GM13976 (cell line): ENCODE data around the gene FOXO4.

Source experiments
- DNase-seq: peaks from one replicate; pipeline ENCODE4 v3.0.0; 2012; ENCODE audit warnings: low spot score
- in situ Hi-C: fragments of 300-500 bp; cut with MboI; formaldehyde crosslinking; loops from one replicate; pipeline ENCODE4 v1.12.0; 2022; ENCODE audit warnings: low sequenced_read_pairs, mixed read lengths, inconsistent platforms; ENCODE audit not compliant: unreplicated experiment
- TF ChIP-seq, protein P1 (sequence below): IDR thresholded peaks from 2 replicates; pipeline ENCODE4 v1.5.1; 2012; ENCODE audit warnings: borderline replicate concordance, mild to moderate bottlenecking; ENCODE audit not compliant: insufficient read depth; ENCODE audit errors: extremely low read depth, missing control alignments, control extremely low read depth

FOXO4 gene

DNA sequence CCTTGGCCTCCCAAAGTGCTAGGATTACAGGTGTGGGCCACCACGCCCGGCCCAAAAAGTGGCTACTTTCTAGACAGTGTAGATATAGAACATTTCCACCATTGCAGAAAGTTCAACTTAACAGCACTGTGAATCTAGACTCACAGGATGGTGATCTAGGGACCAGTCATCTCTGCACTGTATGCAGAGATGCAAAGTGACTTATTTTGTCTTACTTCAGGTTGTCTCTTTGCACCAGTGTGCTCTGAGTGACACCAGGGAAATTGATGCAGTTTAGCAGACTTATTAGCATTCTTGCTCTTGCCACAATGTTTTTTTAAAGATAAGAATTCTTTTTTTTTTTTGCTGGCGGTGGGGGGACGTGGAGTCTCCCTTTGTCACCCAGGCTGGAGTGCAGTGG lies 12.8 kb upstream of the FOXO4 start:
- in situ Hi-C loops: no loop called here
- TF ChIP-seq, protein P1, sequence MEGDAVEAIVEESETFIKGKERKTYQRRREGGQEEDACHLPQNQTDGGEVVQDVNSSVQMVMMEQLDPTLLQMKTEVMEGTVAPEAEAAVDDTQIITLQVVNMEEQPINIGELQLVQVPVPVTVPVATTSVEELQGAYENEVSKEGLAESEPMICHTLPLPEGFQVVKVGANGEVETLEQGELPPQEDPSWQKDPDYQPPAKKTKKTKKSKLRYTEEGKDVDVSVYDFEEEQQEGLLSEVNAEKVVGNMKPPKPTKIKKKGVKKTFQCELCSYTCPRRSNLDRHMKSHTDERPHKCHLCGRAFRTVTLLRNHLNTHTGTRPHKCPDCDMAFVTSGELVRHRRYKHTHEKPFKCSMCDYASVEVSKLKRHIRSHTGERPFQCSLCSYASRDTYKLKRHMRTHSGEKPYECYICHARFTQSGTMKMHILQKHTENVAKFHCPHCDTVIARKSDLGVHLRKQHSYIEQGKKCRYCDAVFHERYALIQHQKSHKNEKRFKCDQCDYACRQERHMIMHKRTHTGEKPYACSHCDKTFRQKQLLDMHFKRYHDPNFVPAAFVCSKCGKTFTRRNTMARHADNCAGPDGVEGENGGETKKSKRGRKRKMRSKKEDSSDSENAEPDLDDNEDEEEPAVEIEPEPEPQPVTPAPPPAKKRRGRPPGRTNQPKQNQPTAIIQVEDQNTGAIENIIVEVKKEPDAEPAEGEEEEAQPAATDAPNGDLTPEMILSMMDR: no peak
- DNase-seq: no peak

DNA sequence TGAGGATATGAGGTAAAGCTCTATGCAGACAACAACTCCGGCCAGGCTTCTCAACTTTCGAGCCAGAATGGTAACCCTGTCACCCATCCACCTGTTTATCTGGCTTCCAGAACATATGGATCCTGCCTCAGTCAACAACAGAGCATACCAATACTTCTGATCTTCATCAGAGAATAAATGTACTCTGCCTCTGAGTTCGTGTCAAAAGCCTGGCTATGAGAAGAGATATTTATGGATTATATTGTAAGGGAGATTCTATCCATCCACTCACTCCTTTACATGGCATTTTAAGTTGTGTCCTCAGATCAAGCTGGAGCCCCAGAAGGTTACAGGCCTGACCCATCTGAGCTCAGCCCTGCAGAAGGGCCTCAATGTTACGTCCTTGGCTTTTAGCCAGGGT lies 9.8 kb upstream of the FOXO4 start:
- TF ChIP-seq, protein P1: no peak
- in situ Hi-C loops: no loop called here
- no peak for DNase-seq

DNA sequence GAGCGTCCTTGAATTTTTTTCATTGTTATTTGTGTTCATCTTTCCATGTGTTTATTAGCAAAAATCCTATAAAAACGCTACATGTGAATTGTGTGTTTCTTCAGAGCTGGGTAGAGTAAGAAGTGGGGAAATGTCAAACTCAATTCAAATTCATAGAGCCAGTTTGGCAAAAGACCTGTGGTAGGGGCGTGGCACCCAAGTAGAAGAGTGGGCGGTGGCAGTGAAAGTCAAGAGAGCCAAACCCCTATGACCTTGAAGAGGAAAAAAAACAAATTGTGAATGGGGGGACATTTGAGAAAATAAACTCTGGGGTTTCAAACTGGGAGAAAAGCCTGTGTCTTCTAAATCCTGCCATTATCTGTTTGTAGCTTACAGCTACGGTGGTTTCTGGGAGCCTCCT lies 4.4 kb upstream of the FOXO4 start:
- TF ChIP-seq, protein P1: no peak
- in situ Hi-C loops: no loop called here
- no peak for DNase-seq

DNA sequence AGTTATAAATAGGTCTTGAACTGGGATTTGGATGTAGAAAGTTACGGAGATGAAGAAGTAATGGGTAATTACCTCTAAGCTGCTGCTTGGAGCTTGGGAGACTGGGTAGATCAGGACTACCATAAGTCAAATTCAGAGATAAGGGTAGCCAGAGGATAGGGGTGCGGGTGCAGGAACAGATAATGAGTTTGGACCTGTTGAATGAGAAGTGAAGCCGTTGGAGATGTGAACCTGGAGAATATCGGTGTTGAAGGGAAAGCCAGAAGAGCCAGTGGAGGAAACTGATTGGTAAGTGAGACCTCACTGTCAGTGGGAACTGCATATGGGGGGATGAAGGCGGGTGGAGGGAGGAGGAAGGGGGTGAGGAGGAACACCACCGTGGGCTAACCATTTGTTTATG lies 618 bp upstream of the FOXO4 start:
- DNase-seq: no peak
- in situ Hi-C loops: no loop called here
- TF ChIP-seq, protein P1: no peak

DNA sequence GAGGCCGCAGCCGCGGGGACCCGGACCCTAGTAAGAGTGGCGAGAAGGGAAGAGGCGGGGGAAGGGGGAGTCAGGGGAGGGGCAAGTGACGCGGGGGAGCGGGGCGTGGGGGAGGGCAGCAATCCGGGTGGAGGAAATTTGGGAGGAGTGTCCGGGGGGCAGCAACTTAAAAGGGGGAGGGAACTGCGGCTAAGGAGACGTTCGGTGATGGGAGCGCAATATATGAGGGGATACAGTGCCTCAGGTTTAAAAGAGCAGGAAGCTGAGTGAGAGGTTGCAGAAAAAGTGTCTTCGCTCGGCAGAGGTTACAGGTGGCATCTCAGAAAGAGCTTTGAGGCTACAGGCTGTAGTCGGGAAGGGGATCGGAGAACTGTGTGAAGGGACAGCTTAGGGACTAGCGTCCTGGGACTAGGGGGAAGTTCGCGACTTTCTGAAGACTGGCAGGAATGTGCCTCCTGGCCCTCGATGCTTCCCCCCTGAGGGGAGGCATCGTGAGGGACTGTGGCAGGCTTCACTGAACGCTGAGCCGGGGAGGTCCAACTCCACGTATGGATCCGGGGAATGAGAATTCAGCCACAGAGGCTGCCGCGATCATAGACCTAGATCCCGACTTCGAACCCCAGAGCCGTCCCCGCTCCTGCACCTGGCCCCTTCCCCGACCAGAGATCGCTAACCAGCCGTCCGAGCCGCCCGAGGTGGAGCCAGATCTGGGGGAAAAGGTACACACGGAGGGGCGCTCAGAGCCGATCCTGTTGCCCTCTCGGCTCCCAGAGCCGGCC lies 519 bp downstream of the FOXO4 start:
- in situ Hi-C loops: no loop called here
- TF ChIP-seq, protein P1: no peak
- DNase-seq: peak; percentile 68

DNA sequence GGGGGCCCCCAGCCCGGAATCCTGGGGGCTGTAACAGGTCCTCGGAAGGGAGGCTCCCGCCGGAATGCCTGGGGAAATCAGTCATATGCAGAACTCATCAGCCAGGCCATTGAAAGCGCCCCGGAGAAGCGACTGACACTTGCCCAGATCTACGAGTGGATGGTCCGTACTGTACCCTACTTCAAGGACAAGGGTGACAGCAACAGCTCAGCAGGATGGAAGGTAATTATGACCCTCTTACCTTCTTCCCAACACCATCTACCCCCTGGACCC lies 1.0 kb downstream of the FOXO4 start:
- no peak for DNase-seq
- in situ Hi-C loops: no loop called here
- TF ChIP-seq, protein P1: no peak
